ENCODE results near the gene RYR3. TPM values are rescaled to one million over a fixed set of nuclear protein-coding genes. Genes with fewer than 3 reads are reported as not detected.

Gene RYR3
- total and polyA plus RNA-seq, 10 of the 15 experiments (the other 5 are each of a cell fraction or from before 2014, with no cell fraction given) = under 0.01 to 0.44 (median 0.16) TPM; not detected in 5

DNA sequence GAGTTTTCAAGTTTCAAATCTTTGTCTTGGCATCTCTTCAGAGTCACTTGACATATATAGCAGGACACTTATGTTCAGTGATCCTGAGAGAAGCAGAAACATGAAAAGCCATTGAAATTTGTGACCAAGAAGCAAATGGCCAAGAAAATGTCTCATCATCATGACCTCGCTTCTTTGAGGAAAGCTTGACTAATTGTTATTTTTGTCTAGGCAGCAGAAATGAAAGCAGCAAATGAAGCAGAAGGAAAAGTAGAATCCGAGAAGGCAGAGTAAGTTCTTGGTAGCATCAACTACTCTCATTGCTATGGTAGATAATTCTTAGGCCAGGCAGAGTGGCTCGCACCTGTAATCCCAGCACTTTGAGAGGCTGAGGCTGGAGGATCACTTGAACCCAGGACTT lies 529.8 kb downstream of the RYR3 start:
- in situ Hi-C loops (cut with MboI) = no loop called here
- ChIA-PET RAD21 (ENCODE audit: unreplicated experiment) (no interaction called here), POLR2A (no interaction called here), SMC1A (ENCODE audit: uncharacterized antibody, unreplicated experiment) (no interaction called here), CTCF (no interaction called here)
- intact Hi-C loops (cut with micrococcal nuclease; ENCODE audit: unreplicated experiment) = no loop called here
- DNase-seq (ENCODE audit: low read depth, low spot score) (no peak), FAIRE-seq (no peak), ATAC-seq (no peak)
- Histone ChIP-seq H3K36me3 (ENCODE audit: control insufficient read depth in 2 of 2, insufficient read depth in 2 of 2, low read length in 1 of 2) (no peaks in the 10 kb centered on the region), H3K9ac (ENCODE audit: control insufficient read depth, insufficient read depth, low read length) (no peak overlapping the region), H4K20me1 (ENCODE audit: control insufficient read depth, insufficient read depth) (no peaks in the 10 kb centered on the region), H3K4me1 (ENCODE audit: control insufficient read depth, insufficient read depth, low read length) (no peaks in the 10 kb centered on the region), H3K4me2 (ENCODE audit: control insufficient read depth, insufficient read depth) (no peak overlapping the region), H3K4me3 (no peak overlapping the region), H3K27me3 (replicated peaks in 1 of 2; ENCODE audit: control insufficient read depth in 2 of 2, insufficient read depth in 2 of 2, low read length in 1 of 2) (no peaks in the 10 kb centered on the region; a peak in 1 of 4 replicates), H3K9me3 (replicated peaks; ENCODE audit: control insufficient read depth, insufficient read depth, low read length) (no peaks in the 10 kb centered on the region), H3K27ac (ENCODE audit: control insufficient read depth, insufficient read depth) (no peak overlapping the region), H2AFZ (ENCODE audit: control insufficient read depth, low read depth, low read length) (no peak overlapping the region), H3K79me2 (ENCODE audit: control insufficient read depth, insufficient read depth, low read length) (no peaks in the 10 kb centered on the region)
- 30% methylated on average over 3 of the region's 3 CpGs for WGBS (ENCODE audit: insufficient coverage, insufficient replicate concordance, low lambda C conversion rate, missing lambda C conversion rate)
- TF ChIP-seq MTA2 (IDR thresholded peaks at IDR 0.05; ENCODE audit: low read depth) = no peak
- TF ChIP-seq MEF2B (IDR thresholded peaks at IDR 0.05; ENCODE audit: partially characterized antibody, poor library complexity, severe bottlenecking) = no peak
- no peak for TF ChIP-seq DPF2 (IDR thresholded peaks at IDR 0.05)
- no peak for TF ChIP-seq YBX1 (IDR thresholded peaks at IDR 0.05)
- TF ChIP-seq ATF3 (IDR thresholded peaks at IDR 0.05; ENCODE audit: borderline replicate concordance, extremely low read depth, low read depth, low read length) = no peak
- TF ChIP-seq BACH1 (IDR thresholded peaks at IDR 0.05; ENCODE audit: borderline replicate concordance) = no peak
- no peak for TF ChIP-seq TAF1 (IDR thresholded peaks at IDR 0.05; ENCODE audit: borderline replicate concordance, low read depth, low read length)
- no peak for TF ChIP-seq ZNF207 (IDR thresholded peaks at IDR 0.05; ENCODE audit: borderline replicate concordance)
- TF ChIP-seq, protein P1, sequence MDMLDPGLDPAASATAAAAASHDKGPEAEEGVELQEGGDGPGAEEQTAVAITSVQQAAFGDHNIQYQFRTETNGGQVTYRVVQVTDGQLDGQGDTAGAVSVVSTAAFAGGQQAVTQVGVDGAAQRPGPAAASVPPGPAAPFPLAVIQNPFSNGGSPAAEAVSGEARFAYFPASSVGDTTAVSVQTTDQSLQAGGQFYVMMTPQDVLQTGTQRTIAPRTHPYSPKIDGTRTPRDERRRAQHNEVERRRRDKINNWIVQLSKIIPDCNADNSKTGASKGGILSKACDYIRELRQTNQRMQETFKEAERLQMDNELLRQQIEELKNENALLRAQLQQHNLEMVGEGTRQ (IDR thresholded peaks at IDR 0.05; ENCODE audit: borderline replicate concordance, low read depth, low read length) = no peak
- TF ChIP-seq CREB1 (IDR thresholded peaks at IDR 0.05; ENCODE audit: low read depth) = no peak
- no peak for TF ChIP-seq SIX5 (IDR thresholded peaks at IDR 0.05; ENCODE audit: low read depth, low read length, severe bottlenecking)
- TF ChIP-seq GATAD2B (conservative IDR thresholded peaks at IDR 0.05; ENCODE audit: low read depth) = no peak
- TF ChIP-seq BCL3 (IDR thresholded peaks at IDR 0.05; ENCODE audit: borderline replicate concordance, insufficient read depth, low read depth, low read length, poor library complexity, severe bottlenecking) = no peak
- no peak for TF ChIP-seq ZNF622 (IDR thresholded peaks at IDR 0.05)
- no peak for TF ChIP-seq BCL11A (IDR thresholded peaks at IDR 0.05; ENCODE audit: low read depth, low read length)
- TF ChIP-seq RELA (IDR thresholded peaks at IDR 0.05; ENCODE audit: borderline replicate concordance, partially characterized antibody) = no peak
- no peak for TF ChIP-seq FOS (IDR thresholded peaks at IDR 0.05; ENCODE audit: borderline replicate concordance, extremely low read depth, insufficient read length)
- TF ChIP-seq FOXK2 (IDR thresholded peaks at IDR 0.05) = no peak
- TF ChIP-seq, protein P2, sequence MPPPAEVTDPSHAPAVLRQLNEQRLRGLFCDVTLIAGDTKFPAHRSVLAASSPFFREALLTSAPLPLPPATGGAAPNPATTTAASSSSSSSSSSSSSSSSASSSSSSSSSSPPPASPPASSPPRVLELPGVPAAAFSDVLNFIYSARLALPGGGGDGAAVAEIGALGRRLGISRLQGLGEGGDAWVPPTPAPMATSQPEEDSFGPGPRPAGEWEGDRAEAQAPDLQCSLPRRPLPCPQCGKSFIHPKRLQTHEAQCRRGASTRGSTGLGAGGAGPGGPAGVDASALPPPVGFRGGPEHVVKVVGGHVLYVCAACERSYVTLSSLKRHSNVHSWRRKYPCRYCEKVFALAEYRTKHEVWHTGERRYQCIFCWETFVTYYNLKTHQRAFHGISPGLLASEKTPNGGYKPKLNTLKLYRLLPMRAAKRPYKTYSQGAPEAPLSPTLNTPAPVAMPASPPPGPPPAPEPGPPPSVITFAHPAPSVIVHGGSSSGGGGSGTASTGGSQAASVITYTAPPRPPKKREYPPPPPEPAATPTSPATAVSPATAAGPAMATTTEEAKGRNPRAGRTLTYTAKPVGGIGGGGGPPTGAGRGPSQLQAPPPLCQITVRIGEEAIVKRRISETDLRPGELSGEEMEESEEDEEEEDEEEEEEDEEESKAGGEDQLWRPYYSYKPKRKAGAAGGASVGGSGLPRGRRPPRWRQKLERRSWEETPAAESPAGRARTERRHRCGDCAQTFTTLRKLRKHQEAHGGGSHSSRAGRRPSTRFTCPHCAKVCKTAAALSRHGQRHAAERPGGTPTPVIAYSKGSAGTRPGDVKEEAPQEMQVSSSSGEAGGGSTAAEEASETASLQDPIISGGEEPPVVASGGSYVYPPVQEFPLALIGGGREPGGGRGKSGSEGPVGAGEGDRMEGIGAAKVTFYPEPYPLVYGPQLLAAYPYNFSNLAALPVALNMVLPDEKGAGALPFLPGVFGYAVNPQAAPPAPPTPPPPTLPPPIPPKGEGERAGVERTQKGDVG (CRISPR knock-in tag; IDR thresholded peaks at IDR 0.05) = no peak
- no TSS peak for BruUV-seq (replicated peaks)
